HEK293T (cell line): Measurements from ENCODE around the gene SPAG6.
"Not testable (repeated sequence)": the region's sequence is repeated elsewhere in the genome, so short reads cannot be mapped to it uniquely, and the experiment has no call there.

Experiments used
- CTCF ChIA-PET: fragments of 350-600 bp; formaldehyde crosslinking; extraction: SDS; loops from one replicate; lab custom pipeline; 2021; ENCODE audit warnings: antibody characterized with exemption, inconsistent platforms; lab: Yijun Ruan, JAX
- POLR2A ChIA-PET: fragments of 350-600 bp; formaldehyde crosslinking; extraction: SDS; loops from one replicate; lab custom pipeline; 2020; ENCODE audit warnings: antibody characterized with exemption, inconsistent platforms; lab: Yijun Ruan, JAX
- DNase-seq: peaks from one replicate; pipeline ENCODE4 v3.0.0; 2012; ENCODE audit warnings: mixed read lengths; ENCODE audit errors: extremely low spot score
- ARNT ChIP-seq: fragments of 450-650 bp; IDR thresholded peaks from 2 replicates; pipeline ENCODE4 v1.6.1; 2017; ENCODE audit warnings: mild to moderate bottlenecking
- BHLHE40 ChIP-seq: fragments of 450-650 bp; IDR thresholded peaks from 2 replicates; pipeline ENCODE4 v1.6.1; 2016; ENCODE audit warnings: mild to moderate bottlenecking, moderate library complexity, borderline replicate concordance
- CTBP1 ChIP-seq: fragments of 450-650 bp; IDR thresholded peaks from 2 replicates; pipeline ENCODE4 v1.6.1; 2016; ENCODE audit warnings: borderline replicate concordance
- ELF4 ChIP-seq: fragments of 450-650 bp; IDR thresholded peaks from 2 replicates; pipeline ENCODE4 v1.6.1; 2017; ENCODE audit warnings: antibody characterized with exemption
- FOXA1 ChIP-seq: fragments of 450-650 bp; IDR thresholded peaks from 2 replicates; pipeline ENCODE4 v1.6.1; 2016; ENCODE audit warnings: mild to moderate bottlenecking
- FOXK2 ChIP-seq: fragments of 450-650 bp; IDR thresholded peaks from 2 replicates; pipeline ENCODE4 v1.6.1; 2016; ENCODE audit warnings: mild to moderate bottlenecking
- FOXM1 ChIP-seq: fragments of 450-650 bp; IDR thresholded peaks from 2 replicates; pipeline ENCODE4 v1.6.1; 2017; ENCODE audit warnings: mild to moderate bottlenecking, borderline replicate concordance
- HDGF ChIP-seq: fragments of 450-650 bp; IDR thresholded peaks from 2 replicates; pipeline ENCODE4 v1.6.1; 2017; ENCODE audit warnings: antibody characterized with exemption, borderline replicate concordance
- L3MBTL2 ChIP-seq: fragments of 450-650 bp; conservative IDR thresholded peaks from 2 replicates; pipeline ENCODE4 v1.6.1; 2016; ENCODE audit warnings: mild to moderate bottlenecking
- LEF1 ChIP-seq: fragments of 450-650 bp; IDR thresholded peaks from 2 replicates; pipeline ENCODE4 v1.6.1; 2017; ENCODE audit warnings: mild to moderate bottlenecking, borderline replicate concordance
- NFRKB ChIP-seq: fragments of 450-650 bp; IDR thresholded peaks from 2 replicates; pipeline ENCODE4 v1.6.1; 2016; ENCODE audit warnings: mild to moderate bottlenecking, moderate library complexity
- PKNOX1 ChIP-seq: fragments of 450-650 bp; IDR thresholded peaks from 2 replicates; pipeline ENCODE4 v1.6.1; 2016
- SP1 ChIP-seq: fragments of 450-650 bp; IDR thresholded peaks from 2 replicates; pipeline ENCODE4 v1.6.1; 2017
- SUZ12 ChIP-seq: fragments of 450-650 bp; IDR thresholded peaks from 2 replicates; pipeline ENCODE4 v1.6.1; 2016; ENCODE audit warnings: mild to moderate bottlenecking
- TARDBP ChIP-seq: fragments of 450-650 bp; IDR thresholded peaks from 2 replicates; pipeline ENCODE4 v1.6.1; 2016
- ZNF384 ChIP-seq: fragments of 450-650 bp; IDR thresholded peaks from 2 replicates; pipeline ENCODE4 v1.6.1; 2016

Gene SPAG6

GRCh38 chr10:22346096-22346661 is 883 bp downstream of the SPAG6 start:
- no peak for DNase-seq
- CTCF ChIA-PET, result no interaction called here
- no peak for TF ChIP-seq ZNF384
- no peak for TF ChIP-seq SUZ12
- TF ChIP-seq FOXK2, result no peak
- no peak for TF ChIP-seq HDGF
- TF ChIP-seq PKNOX1, result no peak
- no peak for TF ChIP-seq BHLHE40
- TF ChIP-seq NFRKB, result no peak
- TF ChIP-seq L3MBTL2, result no peak
- TF ChIP-seq CTBP1, result no peak
- TF ChIP-seq LEF1, result no peak
- TF ChIP-seq SP1, result no peak
- no peak for TF ChIP-seq FOXA1
- no peak for TF ChIP-seq ARNT
- no peak for TF ChIP-seq TARDBP
- POLR2A ChIA-PET, result no interaction called here

GRCh38 chr10:22349755-22350154 is 4.5 kb downstream of the SPAG6 start:
- ChIA-PET POLR2A (interaction anchor here (0.9 to 1.9 kb wide), 3 partner anchors 9 to 87 kb away, joined by 3 to 10 read pairs (median 3); no protein-coding TSS in a partner anchor), CTCF (no interaction called here)
- no peak for DNase-seq
- no peak for TF ChIP-seq SP1
- no peak for TF ChIP-seq CTBP1
- TF ChIP-seq FOXK2, result no peak
- TF ChIP-seq ARNT, result no peak
- TF ChIP-seq ELF4, result no peak
- no peak for TF ChIP-seq LEF1
- no peak for TF ChIP-seq ZNF384
- no peak for TF ChIP-seq FOXM1
- TF ChIP-seq BHLHE40, result no peak
- TF ChIP-seq PKNOX1, result no peak
- TF ChIP-seq NFRKB, result no peak
- TF ChIP-seq HDGF, result no peak
- no peak for TF ChIP-seq TARDBP
- no peak for TF ChIP-seq L3MBTL2
- TF ChIP-seq FOXA1, result no peak
- TF ChIP-seq SUZ12, result no peak

GRCh38 chr10:22351131-22351703 is 5.9 kb downstream of the SPAG6 start:
- CTCF ChIA-PET, result no interaction called here
- no peak for TF ChIP-seq SUZ12
- TF ChIP-seq PKNOX1, result peak; percentile 90
- DNase-seq, result no peak
- POLR2A ChIA-PET, result no interaction called here

GRCh38 chr10:22356324-22356873 is 11.1 kb downstream of the SPAG6 start:
- TF ChIP-seq CTBP1 (no peak), NFRKB (no peak), ZNF384 (no peak), HDGF (no peak), L3MBTL2 (no peak), SUZ12 (no peak), SP1 (no peak), ARNT (no peak), FOXK2 (no peak), TARDBP (no peak), ELF4 (no peak), FOXM1 (no peak), FOXA1 (no peak), LEF1 (no peak), BHLHE40 (no peak), PKNOX1 (no peak)
- ChIA-PET CTCF (interaction anchor here (0.7 kb wide), 1 partner anchor 13 kb away, joined by 3 read pairs; no protein-coding TSS in a partner anchor), POLR2A (no interaction called here)
- no peak for DNase-seq

- DNase-seq, CTCF ChIA-PET, POLR2A ChIA-PET: not testable (repeated sequence)
Observed at GRCh38 chr10:22357770-22358169, 12.5 kb downstream of the SPAG6 start.

- TF ChIP-seq ZNF384, result no peak
- TF ChIP-seq ARNT, result no peak
- no peak for TF ChIP-seq HDGF
- no peak for TF ChIP-seq ELF4
- TF ChIP-seq TARDBP, result no peak
- no peak for TF ChIP-seq LEF1
- no peak for TF ChIP-seq NFRKB
- no peak for TF ChIP-seq FOXK2
- TF ChIP-seq SP1, result no peak
- no peak for TF ChIP-seq CTBP1
- TF ChIP-seq BHLHE40, result no peak
- no peak for TF ChIP-seq FOXM1
- TF ChIP-seq SUZ12, result no peak
- TF ChIP-seq FOXA1, result no peak
- TF ChIP-seq L3MBTL2, result no peak
- no peak for TF ChIP-seq PKNOX1
- POLR2A ChIA-PET, result no interaction called here
- no peak for DNase-seq
- CTCF ChIA-PET, result no interaction called here
Observed at GRCh38 chr10:22363305-22363704, 18.0 kb downstream of the SPAG6 start.
